ENCODE results near the gene KLHL14.
"Not testable (repeated sequence)": the region's sequence is repeated elsewhere in the genome, so short reads cannot be mapped to it uniquely, and the experiment has no call there.

Gene KLHL14

GRCh38 chr18:32714571-32715148 lies 58.2 kb downstream of the KLHL14 start:
- peak; percentile 66 for DNase-seq

DNA sequence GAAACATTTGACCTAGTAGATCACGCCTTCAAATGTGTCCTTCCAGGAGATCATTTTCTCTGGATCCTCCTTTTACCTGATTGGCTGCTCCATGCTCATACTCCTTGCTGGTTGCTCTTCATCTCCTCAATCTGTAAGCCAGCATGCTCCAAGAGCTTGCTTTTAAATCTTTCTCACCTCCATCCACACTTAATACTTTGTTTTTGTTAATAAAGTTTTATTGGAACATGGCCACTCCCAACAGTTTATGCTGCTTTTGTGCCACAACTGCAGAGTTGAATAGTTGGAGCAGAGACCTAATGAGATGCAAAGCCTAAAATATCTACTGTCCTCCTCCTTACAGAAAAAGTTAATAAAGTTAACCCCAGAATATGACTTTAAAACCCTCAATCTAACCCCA lies 60.0 kb downstream of the KLHL14 start:
- DNase-seq: no peak

GRCh38 chr18:32711862-32712261 lies 61.0 kb downstream of the KLHL14 start:
- no peak for DNase-seq

- DNase-seq: no peak
These were observed 65.2 kb downstream of the KLHL14 start for GRCh38 chr18:32707586-32707985.

DNA sequence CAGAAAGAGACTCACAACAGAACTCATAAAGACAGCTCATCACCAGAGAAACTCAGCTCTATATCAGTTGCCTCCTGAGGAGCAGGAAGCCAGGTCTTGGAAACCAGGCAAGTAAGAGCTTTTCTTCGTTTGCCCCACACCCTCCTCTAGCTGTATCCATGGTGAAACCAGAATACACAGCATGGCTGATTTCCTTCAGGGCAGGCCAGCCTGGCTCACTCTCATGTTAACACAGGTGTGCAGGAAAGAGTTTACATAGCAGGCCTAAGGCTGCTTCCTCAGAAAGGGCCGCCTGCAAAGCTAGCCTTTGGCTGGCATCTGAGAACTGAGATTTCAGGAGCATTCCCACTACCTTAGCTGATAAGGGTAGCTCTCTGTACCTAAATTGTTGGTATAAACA lies 65.7 kb downstream of the KLHL14 start:
- DNase-seq: no peak

GRCh38 chr18:32701313-32701712 lies 71.5 kb downstream of the KLHL14 start:
- DNase-seq: no peak

DNA sequence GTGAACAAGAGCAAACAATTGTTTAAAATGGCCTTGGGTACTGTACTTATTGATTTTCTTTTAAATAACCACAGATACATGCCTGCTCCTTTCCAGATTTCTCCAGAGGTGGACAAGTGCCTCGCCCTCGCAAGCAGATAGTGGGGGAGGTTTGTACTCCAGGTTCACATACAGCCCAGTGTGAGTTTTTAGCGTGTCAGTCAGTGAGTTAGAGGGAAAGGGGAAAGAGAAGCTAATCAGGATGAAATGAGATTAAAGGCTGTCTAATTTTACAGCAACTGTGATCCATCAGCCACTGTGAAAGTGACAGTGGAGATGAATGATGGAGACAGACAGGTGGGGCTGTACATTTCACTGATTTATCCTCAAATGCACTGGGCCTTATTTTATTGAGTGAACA lies 74.7 kb downstream of the KLHL14 start:
- DNase-seq: no peak

GRCh38 chr18:32696376-32696775 lies 76.4 kb downstream of the KLHL14 start:
- DNase-seq: no peak

- no peak for DNase-seq
These were observed 77.3 kb downstream of the KLHL14 start for GRCh38 chr18:32695534-32695933.

DNA sequence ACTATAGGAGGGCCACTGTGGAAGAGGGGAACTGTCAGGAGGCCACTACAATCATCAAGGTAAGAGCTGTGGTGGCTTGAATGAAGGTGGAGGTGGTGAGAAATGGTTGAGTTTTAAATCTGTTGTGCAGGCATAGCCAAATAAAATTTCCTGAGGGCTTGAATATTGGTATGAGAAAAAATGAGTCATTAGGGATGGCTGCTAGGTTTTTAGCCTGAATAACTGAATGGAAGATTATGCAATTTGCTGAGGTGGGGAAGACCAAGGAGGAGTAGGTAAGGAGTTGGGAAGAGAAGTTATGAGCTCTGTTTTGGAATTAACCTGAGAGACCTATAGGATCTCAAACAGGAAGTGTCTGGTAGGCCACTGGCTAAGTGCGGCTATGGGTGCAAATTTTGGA lies 84.0 kb downstream of the KLHL14 start:
- DNase-seq: no peak

DNA sequence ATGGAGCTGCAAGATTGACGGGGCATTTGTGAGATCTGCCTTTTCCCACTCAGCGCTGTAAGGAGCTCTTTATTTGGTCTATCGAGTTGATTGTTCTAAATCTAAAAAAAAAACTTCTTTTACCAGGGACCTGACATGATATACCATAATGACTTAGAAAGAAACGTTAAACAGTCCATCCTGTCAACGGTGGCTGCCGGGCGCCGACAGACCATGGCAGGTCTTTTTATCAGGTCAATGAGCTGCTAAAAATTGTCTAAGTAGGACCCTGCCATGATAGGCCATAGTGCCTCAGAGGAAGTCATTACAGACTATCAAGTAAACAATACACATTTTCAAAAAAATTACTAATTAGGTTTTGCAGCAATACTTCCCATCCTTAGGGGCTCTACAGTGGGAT lies 87.9 kb downstream of the KLHL14 start:
- no peak for DNase-seq

DNA sequence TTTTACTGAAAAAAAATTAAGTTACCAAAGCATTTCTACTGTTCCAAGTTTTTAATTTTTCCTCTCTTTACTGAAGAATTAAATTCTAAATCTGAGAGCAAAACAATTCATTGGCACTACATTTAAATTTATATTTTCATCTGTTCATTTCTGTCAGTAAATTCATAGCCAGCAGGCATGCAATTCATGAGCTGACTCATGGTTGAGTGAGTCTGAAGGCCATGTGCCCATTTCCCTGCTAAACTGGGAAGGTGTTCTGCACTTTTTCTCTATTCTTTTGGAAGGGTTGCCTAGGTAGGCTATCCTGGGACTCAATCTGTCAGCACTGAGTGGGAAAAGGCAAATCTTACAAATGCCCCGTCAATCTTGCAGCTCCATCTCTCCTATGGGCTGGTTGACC lies 88.7 kb downstream of the KLHL14 start:
- DNase-seq: no peak

DNA sequence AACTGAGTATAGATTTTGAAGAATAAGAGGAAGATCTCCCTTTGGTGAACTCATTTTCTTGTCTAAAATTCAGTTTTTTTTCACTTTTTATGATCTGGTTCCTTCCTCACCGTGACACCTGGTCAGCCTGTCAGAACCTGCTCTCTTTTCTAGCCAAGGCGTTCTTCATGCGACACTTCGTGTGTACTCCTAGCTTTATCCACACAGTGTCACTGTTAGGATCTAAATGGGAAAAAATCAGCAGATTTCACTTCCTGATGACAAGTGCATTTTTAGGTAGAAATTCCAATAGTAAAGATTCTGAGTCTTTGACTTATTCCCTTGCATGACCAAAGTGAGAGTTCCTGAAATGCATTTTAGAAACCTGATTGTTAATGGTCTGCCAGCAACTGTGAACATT lies 89.8 kb downstream of the KLHL14 start:
- DNase-seq: no peak

GRCh38 chr18:32677578-32677977 lies 95.2 kb downstream of the KLHL14 start:
- no peak for DNase-seq

- no peak for DNase-seq
These were observed 98.3 kb downstream of the KLHL14 start for GRCh38 chr18:32674491-32674890.

DNA sequence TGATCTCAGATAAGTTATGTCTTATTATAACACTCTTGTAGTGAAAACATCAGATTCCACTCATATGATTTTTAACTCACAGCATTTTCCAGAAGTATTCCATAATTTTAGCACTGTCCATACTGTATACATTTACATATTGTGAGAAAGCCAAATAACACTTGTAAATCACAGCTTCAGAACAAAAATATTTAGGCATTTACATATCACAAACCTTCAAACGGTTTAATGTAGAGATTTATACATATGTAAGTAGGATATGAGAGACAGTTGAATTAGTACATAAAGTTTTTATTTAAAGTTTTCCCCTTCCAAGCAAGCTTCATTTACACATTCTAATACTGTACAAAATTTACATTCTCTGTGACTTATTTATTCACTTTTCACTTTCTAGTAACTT lies 100.4 kb downstream of the KLHL14 start:
- no peak for DNase-seq

DNA sequence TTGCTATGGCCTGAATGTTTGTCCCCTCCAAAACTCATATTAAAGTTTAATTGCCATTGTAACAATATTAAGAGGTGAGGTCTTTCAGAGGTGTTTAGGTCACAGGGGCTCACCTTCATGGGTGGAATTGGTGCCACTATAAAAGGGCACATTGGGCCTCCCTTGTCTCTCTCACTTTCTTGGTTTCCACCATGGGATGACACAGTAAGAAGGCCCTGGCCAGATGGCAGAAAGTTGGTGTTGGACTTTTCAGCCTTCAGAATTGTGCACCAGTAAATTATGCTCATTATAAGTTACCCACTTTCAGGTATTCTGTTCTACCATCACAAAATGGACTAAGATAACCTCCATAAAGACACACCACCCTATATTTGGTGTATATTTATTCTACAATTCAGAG lies 102.1 kb downstream of the KLHL14 start:
- DNase-seq: no peak

DNA sequence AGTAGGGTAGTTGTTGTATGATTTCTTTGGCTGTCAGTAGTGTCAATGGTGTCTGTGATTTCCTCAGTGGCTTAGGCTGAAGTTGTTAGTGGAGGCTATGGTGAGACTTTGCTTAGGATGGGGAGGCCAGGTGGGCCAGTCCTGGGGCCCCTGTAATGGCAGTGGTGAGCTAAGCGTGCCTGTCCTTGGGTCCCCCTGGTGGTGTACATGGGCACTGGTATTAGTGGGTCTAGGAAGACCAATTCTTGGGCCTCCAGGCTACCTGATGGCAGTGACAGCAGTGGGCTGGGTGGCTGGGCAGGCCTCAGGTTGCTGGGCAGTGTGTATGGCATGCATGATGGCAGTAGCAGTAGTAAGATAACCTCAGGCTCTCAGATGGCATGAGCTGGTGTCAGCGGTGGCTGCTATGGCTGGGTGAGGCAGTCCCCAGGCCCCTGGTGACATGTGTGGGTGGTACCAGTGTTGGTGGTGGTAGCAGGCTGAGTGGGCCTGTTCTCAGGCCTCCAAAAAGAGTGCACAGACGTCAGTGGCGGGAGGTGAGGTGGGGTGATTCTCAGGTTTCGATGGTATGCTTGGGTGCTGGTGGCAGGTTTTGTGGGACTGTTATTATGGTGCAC lies 103.2 kb downstream of the KLHL14 start:
- DNase-seq: no peak

GRCh38 chr18:32668956-32669355 lies 103.9 kb downstream of the KLHL14 start:
- no peak for DNase-seq

DNA sequence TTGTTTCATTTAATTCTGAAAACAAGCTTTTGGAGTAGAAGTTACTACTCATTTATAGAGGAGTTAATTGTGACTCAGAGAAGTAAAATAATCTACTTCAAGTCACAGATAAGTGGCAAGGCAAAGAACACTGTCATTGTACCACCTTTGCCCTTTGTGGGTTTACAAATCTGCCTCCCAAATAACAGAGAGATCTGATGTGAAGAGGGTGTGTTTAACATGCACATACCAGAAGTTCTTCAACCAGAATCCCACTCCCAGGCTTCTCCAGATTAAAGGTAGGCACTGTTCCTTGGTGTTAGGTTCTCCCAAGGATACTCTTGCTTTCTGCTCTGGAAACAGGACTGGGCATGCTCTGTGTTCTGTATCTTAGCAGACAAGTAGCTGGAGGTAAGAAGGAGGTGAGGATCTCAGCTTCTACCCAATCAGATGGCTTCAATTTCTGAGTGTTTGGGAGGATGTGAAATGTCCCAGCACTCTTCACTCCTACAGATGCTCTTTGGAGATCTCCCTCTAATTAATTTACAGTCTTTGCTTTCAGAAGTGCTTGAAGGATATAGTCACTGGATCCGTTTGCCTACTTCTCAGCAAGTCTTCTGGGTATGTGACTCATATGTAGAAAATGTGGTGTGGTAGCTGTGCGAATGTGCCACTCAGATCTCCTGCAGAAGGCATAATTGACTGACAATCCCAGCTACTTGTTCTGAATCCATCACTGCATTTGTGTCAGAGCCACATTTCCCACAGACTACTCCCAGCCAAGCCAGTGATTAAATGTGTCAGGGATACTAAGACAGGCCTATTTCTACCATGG lies 111.1 kb downstream of the KLHL14 start:
- peak; percentile 64 for DNase-seq

DNA sequence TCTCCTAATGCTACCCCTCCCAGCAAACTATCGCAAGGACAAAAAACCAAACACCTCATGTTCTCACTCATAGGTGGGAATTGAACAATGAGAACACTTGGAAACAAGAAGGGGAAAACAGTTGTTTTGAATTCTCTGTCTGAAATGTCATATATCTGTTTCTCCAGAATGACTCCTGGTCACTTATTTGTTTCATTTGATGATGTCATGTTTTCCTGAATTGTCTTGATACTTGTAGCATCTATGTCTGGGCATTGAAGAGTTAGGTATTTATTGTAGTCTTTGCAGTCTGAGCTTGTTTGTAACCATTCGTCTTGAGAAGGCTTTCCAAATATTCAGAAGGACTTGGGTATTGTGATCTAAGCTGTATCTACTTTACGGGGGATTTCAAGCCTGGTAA lies 118.3 kb downstream of the KLHL14 start:
- not testable (repeated sequence) for DNase-seq

DNA sequence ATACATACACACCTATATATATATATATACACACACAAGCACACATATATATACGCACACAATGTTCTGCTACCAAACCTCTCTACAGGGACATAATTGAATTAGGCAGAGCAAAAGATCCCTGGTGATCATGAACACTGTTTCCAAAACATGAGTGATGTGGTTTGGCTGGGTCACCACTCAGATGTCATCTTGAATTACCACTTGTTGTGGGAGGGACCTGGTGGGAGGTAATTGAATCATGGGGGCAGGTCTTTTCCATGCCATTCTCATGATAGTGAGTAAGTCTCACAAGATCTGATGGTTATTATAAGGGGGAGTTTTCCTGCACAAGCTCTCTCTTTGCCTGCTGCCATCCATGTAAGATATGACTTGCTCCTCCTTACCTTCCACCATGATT lies 135.2 kb downstream of the KLHL14 start:
- not testable (repeated sequence) for DNase-seq

- no peak for DNase-seq
These were observed 135.6 kb downstream of the KLHL14 start for GRCh38 chr18:32637226-32637625.

GRCh38 chr18:32634876-32635431 lies 137.9 kb downstream of the KLHL14 start:
- DNase-seq: no peak
